Kidney (tissue), 14 donors: Measurements from ENCODE around the gene POLR1D. TPM values are rescaled to one million over a fixed set of nuclear protein-coding genes. Genes with fewer than 3 reads are reported as not detected.

Source experiments
- DNase-seq, 5 donors: peaks; one replicate each; pipeline ENCODE4 v3.0.0-alpha.2; 2013 to 2020
- FAIRE-seq: peaks from 2 replicates; lab custom pipeline; 2012; peaks lifted over from hg19 to GRCh38; lab: Jason Lieb, UNC
- H3K27ac ChIP-seq, 2 donors: one replicate each; pipeline ENCODE4 v1.7.0; 2013; ENCODE audit warnings: low read depth in 2 of 2, low read length in 2 of 2, inconsistent platforms in 1 of 2
- H3K27me3 ChIP-seq: one replicate; pipeline ENCODE4 v1.7.1; 2013; ENCODE audit warnings: low read length, inconsistent platforms; ENCODE audit not compliant: control insufficient read depth, insufficient read depth
- H3K36me3 ChIP-seq, 3 donors: one replicate each; pipeline versions ENCODE4 v1.7.0 to v1.7.1; 2013; ENCODE audit warnings: low read length in 3 of 3, control low read depth in 1 of 3, inconsistent platforms in 1 of 3; ENCODE audit not compliant: insufficient read depth in 3 of 3, control insufficient read depth in 2 of 3
- H3K4me1 ChIP-seq, 3 donors: one replicate each; pipeline versions ENCODE4 v1.7.0 to v1.7.1; 2013; ENCODE audit warnings: low read length in 3 of 3, inconsistent platforms in 1 of 3, low read depth in 1 of 3; ENCODE audit not compliant: control insufficient read depth in 2 of 3, insufficient read depth in 2 of 3
- H3K4me3 ChIP-seq, 3 donors: one replicate each; pipeline versions ENCODE4 v1.7.0 to v1.8.1; 2013; ENCODE audit warnings: low read length in 3 of 3, control low read depth in 1 of 3, inconsistent platforms in 1 of 3
- H3K9ac ChIP-seq, 3 donors: one replicate each; pipeline versions ENCODE4 v1.7.0 to v1.7.1; 2013; ENCODE audit warnings: low read length in 3 of 3, control low read depth in 1 of 3, inconsistent platforms in 1 of 3
- H3K9me3 ChIP-seq, 3 donors: one replicate each; pipeline versions ENCODE4 v1.7.0 to v1.7.1; 2013; ENCODE audit warnings: low read length in 3 of 3, control low read depth in 1 of 3, inconsistent platforms in 1 of 3; ENCODE audit not compliant: control insufficient read depth in 2 of 3, insufficient read depth in 1 of 3
- CTCF ChIP-seq: IDR thresholded peaks from 3 replicates; pipeline ENCODE4 v1.5.1; 2012; ENCODE audit warnings: mild to moderate bottlenecking, moderate library complexity, borderline replicate concordance; ENCODE audit not compliant: insufficient read depth; ENCODE audit errors: extremely low read depth
- intact Hi-C: fragments of 100-400 bp; cut with DNase I; formaldehyde crosslinking; loops from one replicate; pipeline ENCODE4 v1.11.1; 2022
- polyA plus RNA-seq: library from polyadenylated mRNA; stranded (reverse); fragments of 350-450 nt; fragmentation: Illumina TruSeq; extraction: RNeasy Lipid Tissue Mini Kit (QIAGEN cat#74804); gene quantifications from one replicate; pipeline ENCODE4 v1.2.3, GENCODE V29; 2014; ENCODE audit warnings: low read depth, low replicate concordance; ENCODE audit not compliant: insufficient read depth
- total RNA-seq: library from RNA; stranded (reverse); fragmentation: NEBNext Ultra II Directional; extraction: Animal tissue kit (Norgen Biotek cat#: 25700); gene quantifications from one replicate; pipeline ENCODE4 v1.2.1, GENCODE V29; 2021
- donor health status: control.
- donor health status: control.
- donor health status: control.
- donor health status: control.
- donor health status: control.
- donor health status: DM: yes; HTN: yes; CAD: no.
- donor health status: Normal renal cell carcinoma (clear cell type).

POLR1D gene
- total and polyA plus RNA-seq, 2 donors from 2014 or later = 72.8 to 124 TPM

GRCh38 chr13:27665333-27665732 lies 43.6 kb downstream of the POLR1D start:
- Histone ChIP-seq H3K4me3 (no peak overlapping the region), H3K4me1 (peaks cover 0 to 26% (median 13%) of the 10 kb centered on the region in 3 donors), H3K9ac (no peak overlapping the region), H3K27me3 (no peaks in the 10 kb centered on the region), H3K27ac (no peak overlapping the region), H3K36me3 (peaks cover 0 to 3% (median 0%) of the 10 kb centered on the region in 3 donors), H3K9me3 (no peaks in the 10 kb centered on the region)
- peak; percentile 11 for TF ChIP-seq CTCF
- DNase-seq (no peak), FAIRE-seq (no peak)
- intact Hi-C loops = no loop called here

- intact Hi-C loops = no loop called here
- H3K27ac ChIP-seq = no peak overlapping the region
- TF ChIP-seq CTCF = no peak
- no peak for FAIRE-seq
- H3K36me3 ChIP-seq = peaks cover 0 to 3% (median 0%) of the 10 kb centered on the region in 3 donors
- no peaks in the 10 kb centered on the region for H3K9me3 ChIP-seq
- no peak overlapping the region for H3K4me3 ChIP-seq
- DNase-seq = peak in 1 of 5 donors; percentile 59
- no peaks in the 10 kb centered on the region for H3K27me3 ChIP-seq
- H3K4me1 ChIP-seq = peaks cover 0 to 22% (median 8%) of the 10 kb centered on the region in 3 donors
- no peak overlapping the region for H3K9ac ChIP-seq
Measured at GRCh38 chr13:27665761-27666160, 44.1 kb downstream of the POLR1D start.

GRCh38 chr13:27666951-27667350 lies 45.3 kb downstream of the POLR1D start:
- no peak for DNase-seq
- H3K27ac ChIP-seq = no peak overlapping the region
- intact Hi-C loops = no loop called here
- no peaks in the 10 kb centered on the region for H3K9me3 ChIP-seq
- FAIRE-seq = no peak
- TF ChIP-seq CTCF = no peak
- H3K9ac ChIP-seq = no peak overlapping the region
- H3K4me3 ChIP-seq = no peak overlapping the region
- peaks cover 0 to 12% (median 3%) of the 10 kb centered on the region in 3 donors for H3K4me1 ChIP-seq
- H3K36me3 ChIP-seq = peaks cover 0 to 3% (median 0%) of the 10 kb centered on the region in 3 donors
- H3K27me3 ChIP-seq = no peaks in the 10 kb centered on the region

GRCh38 chr13:27667946-27668345 lies 46.3 kb downstream of the POLR1D start:
- H3K4me3 ChIP-seq = no peak overlapping the region
- H3K27me3 ChIP-seq = no peaks in the 10 kb centered on the region
- intact Hi-C loops = no loop called here
- no peak for DNase-seq
- peaks cover 0 to 3% (median 0%) of the 10 kb centered on the region in 3 donors for H3K36me3 ChIP-seq
- no peak overlapping the region for H3K9ac ChIP-seq
- H3K9me3 ChIP-seq = peaks cover 0 to 2% (median 0%) of the 10 kb centered on the region in 3 donors
- no peak for TF ChIP-seq CTCF
- FAIRE-seq = no peak
- H3K4me1 ChIP-seq = peaks cover 0 to 11% (median 3%) of the 10 kb centered on the region in 3 donors
- H3K27ac ChIP-seq = no peak overlapping the region
